HG02852 (cell line): ENCODE measurements around the gene CRABP2.

Experiments
- ATAC-seq: cut with Tn5 transposase; IDR thresholded peaks from one replicate; pipeline ENCODE4 v1.9.1; 2021; ENCODE audit warnings: mild to moderate bottlenecking, moderate library complexity; ENCODE audit not compliant: unreplicated experiment

CRABP2 gene

GRCh38 chr1:156742017-156742416 lies 36.6 kb upstream of the CRABP2 start:
- no peak for ATAC-seq

DNA sequence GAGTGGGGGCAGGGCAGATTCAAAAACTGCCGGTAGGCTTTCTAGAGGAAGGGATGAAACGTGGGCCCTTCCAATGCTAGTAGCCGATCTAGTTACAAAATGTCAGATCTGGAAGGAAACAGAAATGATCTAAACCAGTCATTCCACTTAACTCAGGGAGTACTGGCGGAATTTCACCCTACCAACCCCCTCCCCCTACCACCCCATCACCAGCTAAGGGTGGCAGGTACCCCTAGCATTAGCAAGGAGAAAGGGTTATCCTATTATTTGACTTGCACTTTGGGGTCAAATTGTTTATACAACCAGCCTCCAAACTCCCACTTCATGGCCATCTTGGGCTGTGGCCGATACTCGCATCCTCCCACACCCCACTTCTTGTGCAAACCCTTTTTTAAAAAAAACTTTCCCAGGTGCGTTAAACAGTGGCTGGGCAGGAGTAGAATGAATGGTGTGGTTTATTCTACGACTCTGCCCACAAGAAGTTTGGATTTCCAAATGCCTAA lies 36.1 kb upstream of the CRABP2 start:
- ATAC-seq: no peak

GRCh38 chr1:156740741-156741480 lies 35.5 kb upstream of the CRABP2 start, which contains the start of gene MRPL24:
MRPL24 (minus strand) TSS chr1:156741088; CDS start chr1:156738704, 2,384 bp downstream.
- ATAC-seq: peak; percentile 81

DNA sequence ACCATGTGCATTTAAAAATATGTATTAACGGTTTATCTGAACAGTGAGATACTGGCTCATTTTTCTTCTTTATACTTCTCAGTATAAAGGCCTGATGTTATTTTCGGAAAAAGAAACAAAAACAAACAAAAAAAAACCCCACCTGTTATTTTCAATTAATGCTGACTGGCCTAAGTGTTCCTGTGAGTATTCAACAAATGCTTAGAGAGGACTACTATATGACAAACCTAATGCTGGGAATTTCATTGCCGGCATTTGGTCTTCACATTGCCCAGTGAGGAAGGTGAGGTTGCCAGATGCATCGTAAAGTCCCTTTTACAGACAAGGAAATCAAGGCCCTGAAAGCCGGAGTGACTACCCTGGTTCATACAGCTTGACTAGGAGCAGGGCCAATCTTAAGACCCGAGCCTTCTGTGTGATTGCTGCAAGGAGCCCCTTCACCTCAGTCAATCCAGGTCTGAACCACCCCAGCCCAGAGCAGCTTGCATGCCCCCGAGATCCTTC lies 34.9 kb upstream of the CRABP2 start:
- no peak for ATAC-seq

DNA sequence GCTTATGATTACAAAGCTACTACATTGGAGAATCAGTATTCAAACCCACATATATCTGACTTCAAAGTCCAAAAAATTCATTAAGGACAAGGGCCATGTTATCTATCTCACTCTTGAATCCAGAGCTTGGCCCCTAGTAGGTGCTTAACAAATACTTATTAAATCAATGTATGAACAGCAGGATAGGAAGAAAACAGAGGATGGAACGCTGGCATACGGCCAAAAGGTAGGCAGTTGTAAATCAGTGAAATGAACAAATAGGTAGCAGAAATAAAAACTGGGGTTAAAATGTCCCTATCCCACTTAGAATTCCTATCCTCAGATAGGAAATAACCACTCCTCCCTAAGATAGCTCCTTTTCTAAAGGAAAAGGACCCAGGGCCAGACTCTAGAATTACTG lies 33.5 kb upstream of the CRABP2 start:
- no peak for ATAC-seq

GRCh38 chr1:156738407-156738806 lies 33.0 kb upstream of the CRABP2 start:
- ATAC-seq: no peak

GRCh38 chr1:156733989-156734584 lies 28.7 kb upstream of the CRABP2 start:
- ATAC-seq: no peak

- ATAC-seq: peak; percentile 89
Observed at GRCh38 chr1:156728599-156729462, 23.4 kb upstream of the CRABP2 start, which contains the start of gene ISG20L2. ISG20L2 (minus strand) TSS chr1:156728766; CDS start chr1:156727652, 1,114 bp downstream.

DNA sequence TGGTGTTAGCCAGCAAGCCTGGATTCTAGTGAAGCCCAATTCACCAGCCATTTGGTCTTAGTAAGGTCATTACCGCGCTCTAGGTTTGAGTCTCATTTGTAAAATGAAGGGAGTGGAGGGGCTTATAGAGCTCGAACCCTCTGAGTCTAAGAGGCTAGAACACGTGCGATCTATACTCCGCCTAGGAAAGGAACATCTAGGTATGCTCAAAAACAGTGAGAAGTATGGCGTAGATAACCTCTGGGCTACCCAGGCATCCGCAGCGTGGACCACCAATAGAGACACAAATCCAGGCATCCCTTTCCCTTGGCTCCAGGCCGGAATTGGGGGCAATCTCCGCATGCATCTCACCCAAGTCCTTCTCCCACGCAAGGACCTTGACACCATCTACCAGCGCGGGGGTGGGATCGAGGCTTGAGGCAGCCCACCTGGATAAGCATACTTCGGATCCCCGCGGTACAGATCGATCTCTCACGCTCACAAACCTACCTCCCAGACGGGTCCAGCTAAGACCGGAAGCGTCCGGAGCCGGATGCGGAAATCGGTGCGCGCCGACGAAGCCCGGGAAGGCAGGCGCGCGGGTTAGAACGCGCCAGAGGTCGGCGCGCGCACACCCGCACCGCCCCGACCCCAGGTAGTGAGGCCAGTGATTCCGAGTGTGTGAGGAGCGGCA lies 22.7 kb upstream of the CRABP2 start, which contains the start of gene METTL25B:
METTL25B (plus strand) TSS at position 544 of the 673 bp plus-strand sequence. CDS start 636 bp downstream, outside the sequence.
- peak; percentile 58 for ATAC-seq

GRCh38 chr1:156727492-156727891 lies 22.1 kb upstream of the CRABP2 start:
- no peak for ATAC-seq

GRCh38 chr1:156726549-156727226 lies 21.3 kb upstream of the CRABP2 start:
- ATAC-seq: no peak

DNA sequence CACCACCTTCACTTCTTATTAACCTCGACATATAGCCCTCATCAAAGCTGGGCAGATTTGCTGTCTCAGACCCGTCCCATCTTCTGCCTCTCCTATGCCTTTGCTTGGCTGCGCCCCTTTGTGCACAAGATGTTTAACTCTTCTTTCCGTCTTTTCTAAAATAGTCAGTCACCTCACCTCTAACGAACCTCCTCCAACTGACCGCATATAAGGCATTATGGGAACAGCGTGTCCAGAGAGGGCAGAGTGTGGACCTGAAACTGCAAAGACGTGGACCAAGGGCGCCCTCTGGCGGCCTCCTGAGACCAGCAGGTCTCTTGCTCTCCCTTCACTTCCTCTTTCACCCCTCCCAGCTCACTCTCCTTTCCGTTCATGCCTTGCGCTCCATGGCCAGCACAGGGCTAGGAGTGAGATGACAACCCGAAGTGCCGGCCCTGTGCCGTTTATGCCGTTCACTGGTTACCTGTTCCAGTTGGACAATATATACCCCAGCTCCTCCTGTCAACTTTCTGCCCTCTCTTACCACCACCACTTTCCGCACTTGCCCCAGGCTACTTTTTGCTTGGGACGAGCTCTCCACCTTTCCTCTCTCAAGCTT lies 20.4 kb upstream of the CRABP2 start:
- peak; percentile 28 for ATAC-seq

DNA sequence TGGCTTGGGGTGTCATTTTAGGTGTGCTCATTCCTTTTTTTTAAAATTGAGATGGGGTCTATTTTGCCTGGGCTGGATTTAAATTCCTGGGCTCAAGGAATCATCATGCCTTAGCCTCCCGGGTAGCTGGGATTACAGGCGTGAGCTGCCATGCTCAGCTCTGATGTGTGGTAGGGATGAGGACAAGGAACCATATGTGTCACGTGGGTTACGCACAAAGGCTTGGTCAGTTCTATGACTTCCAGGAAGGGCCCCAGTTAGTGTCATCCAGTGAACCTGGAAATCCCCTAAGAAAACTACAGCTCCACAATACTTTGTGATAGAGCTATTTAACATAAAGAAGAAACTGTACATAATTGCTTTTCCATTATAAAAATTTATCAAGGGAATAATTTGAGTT lies 16.2 kb upstream of the CRABP2 start:
- peak; percentile 50 for ATAC-seq

- ATAC-seq: no peak
Observed at GRCh38 chr1:156721131-156721530, 15.7 kb upstream of the CRABP2 start.

- ATAC-seq: no peak
Observed at GRCh38 chr1:156717351-156717750, 12.0 kb upstream of the CRABP2 start.

- no peak for ATAC-seq
Observed at GRCh38 chr1:156714830-156715229, 9.4 kb upstream of the CRABP2 start.

GRCh38 chr1:156712626-156713025 lies 7.2 kb upstream of the CRABP2 start:
- no peak for ATAC-seq

GRCh38 chr1:156711011-156711817 lies 5.8 kb upstream of the CRABP2 start:
- no peak for ATAC-seq
